Kidney (tissue), 14 donors: ENCODE results near the gene TYRO3. TPM values are rescaled to one million over a fixed set of nuclear protein-coding genes. Genes with fewer than 3 reads are reported as not detected.

Source experiments
- DNase-seq, 5 donors: peaks; one replicate each; pipeline ENCODE4 v3.0.0-alpha.2; 2013 to 2020
- FAIRE-seq: peaks from 2 replicates; lab custom pipeline; 2012; peaks lifted over from hg19 to GRCh38; lab: Jason Lieb, UNC
- H3K27ac ChIP-seq, 2 donors: one replicate each; pipeline ENCODE4 v1.7.0; 2013; ENCODE audit warnings: low read depth in 2 of 2, low read length in 2 of 2, inconsistent platforms in 1 of 2
- H3K27me3 ChIP-seq: one replicate; pipeline ENCODE4 v1.7.1; 2013; ENCODE audit warnings: low read length, inconsistent platforms; ENCODE audit not compliant: control insufficient read depth, insufficient read depth
- H3K36me3 ChIP-seq, 3 donors: one replicate each; pipeline versions ENCODE4 v1.7.0 to v1.7.1; 2013; ENCODE audit warnings: low read length in 3 of 3, control low read depth in 1 of 3, inconsistent platforms in 1 of 3; ENCODE audit not compliant: insufficient read depth in 3 of 3, control insufficient read depth in 2 of 3
- H3K4me1 ChIP-seq, 3 donors: one replicate each; pipeline versions ENCODE4 v1.7.0 to v1.7.1; 2013; ENCODE audit warnings: low read length in 3 of 3, inconsistent platforms in 1 of 3, low read depth in 1 of 3; ENCODE audit not compliant: control insufficient read depth in 2 of 3, insufficient read depth in 2 of 3
- H3K4me3 ChIP-seq, 3 donors: one replicate each; pipeline versions ENCODE4 v1.7.0 to v1.8.1; 2013; ENCODE audit warnings: low read length in 3 of 3, control low read depth in 1 of 3, inconsistent platforms in 1 of 3
- H3K9ac ChIP-seq, 3 donors: one replicate each; pipeline versions ENCODE4 v1.7.0 to v1.7.1; 2013; ENCODE audit warnings: low read length in 3 of 3, control low read depth in 1 of 3, inconsistent platforms in 1 of 3
- H3K9me3 ChIP-seq, 3 donors: one replicate each; pipeline versions ENCODE4 v1.7.0 to v1.7.1; 2013; ENCODE audit warnings: low read length in 3 of 3, control low read depth in 1 of 3, inconsistent platforms in 1 of 3; ENCODE audit not compliant: control insufficient read depth in 2 of 3, insufficient read depth in 1 of 3
- intact Hi-C: fragments of 100-400 bp; cut with DNase I; formaldehyde crosslinking; loops from one replicate; pipeline ENCODE4 v1.11.1; 2022
- polyA plus RNA-seq: library from polyadenylated mRNA; stranded (reverse); fragments of 350-450 nt; fragmentation: Illumina TruSeq; extraction: RNeasy Lipid Tissue Mini Kit (QIAGEN cat#74804); gene quantifications from one replicate; pipeline ENCODE4 v1.2.3, GENCODE V29; 2014; ENCODE audit warnings: low read depth, low replicate concordance; ENCODE audit not compliant: insufficient read depth
- total RNA-seq: library from RNA; stranded (reverse); fragmentation: NEBNext Ultra II Directional; extraction: Animal tissue kit (Norgen Biotek cat#: 25700); gene quantifications from one replicate; pipeline ENCODE4 v1.2.1, GENCODE V29; 2021
- TF ChIP-seq, protein P1 (sequence below): IDR thresholded peaks from 3 replicates; pipeline ENCODE4 v1.5.1; 2012; ENCODE audit warnings: mild to moderate bottlenecking, moderate library complexity, borderline replicate concordance; ENCODE audit not compliant: insufficient read depth; ENCODE audit errors: extremely low read depth
- donor health status: control.
- donor health status: control.
- donor health status: control.
- donor health status: control.
- donor health status: control.
- donor health status: DM: yes; HTN: yes; CAD: no.
- donor health status: Normal renal cell carcinoma (clear cell type).

TYRO3 gene
- total and polyA plus RNA-seq, 2 donors from 2014 or later = 2.5 to 46.5 TPM

- H3K36me3 ChIP-seq = no peaks in the 10 kb centered on the region
- H3K27me3 ChIP-seq = peaks cover 16% of the 10 kb centered on the region
- intact Hi-C loops = no loop called here
- H3K27ac ChIP-seq = no peak within 1 kb of the TSS
- no peaks in the 10 kb centered on the region for H3K9me3 ChIP-seq
- no peak within 1 kb of the TSS for H3K9ac ChIP-seq
- H3K4me3 ChIP-seq = peak within 1 kb of the TSS in 2 of 3 donors; percentile 3 to 46
- TF ChIP-seq, protein P1, sequence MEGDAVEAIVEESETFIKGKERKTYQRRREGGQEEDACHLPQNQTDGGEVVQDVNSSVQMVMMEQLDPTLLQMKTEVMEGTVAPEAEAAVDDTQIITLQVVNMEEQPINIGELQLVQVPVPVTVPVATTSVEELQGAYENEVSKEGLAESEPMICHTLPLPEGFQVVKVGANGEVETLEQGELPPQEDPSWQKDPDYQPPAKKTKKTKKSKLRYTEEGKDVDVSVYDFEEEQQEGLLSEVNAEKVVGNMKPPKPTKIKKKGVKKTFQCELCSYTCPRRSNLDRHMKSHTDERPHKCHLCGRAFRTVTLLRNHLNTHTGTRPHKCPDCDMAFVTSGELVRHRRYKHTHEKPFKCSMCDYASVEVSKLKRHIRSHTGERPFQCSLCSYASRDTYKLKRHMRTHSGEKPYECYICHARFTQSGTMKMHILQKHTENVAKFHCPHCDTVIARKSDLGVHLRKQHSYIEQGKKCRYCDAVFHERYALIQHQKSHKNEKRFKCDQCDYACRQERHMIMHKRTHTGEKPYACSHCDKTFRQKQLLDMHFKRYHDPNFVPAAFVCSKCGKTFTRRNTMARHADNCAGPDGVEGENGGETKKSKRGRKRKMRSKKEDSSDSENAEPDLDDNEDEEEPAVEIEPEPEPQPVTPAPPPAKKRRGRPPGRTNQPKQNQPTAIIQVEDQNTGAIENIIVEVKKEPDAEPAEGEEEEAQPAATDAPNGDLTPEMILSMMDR = no peak
- DNase-seq (peak in 4 of 5 donors; percentile 72 to 85 (median 79)), FAIRE-seq (no peak)
- peaks cover 0 to 18% (median 0%) of the 10 kb centered on the region in 3 donors for H3K4me1 ChIP-seq
These were observed 45.3 kb upstream of the TYRO3 start, which contains the start of gene LTK for GRCh38 chr15:41513506-41514227. LTK (minus strand) TSS chr15:41513827; CDS start chr15:41513709, 118 bp downstream.

DNA sequence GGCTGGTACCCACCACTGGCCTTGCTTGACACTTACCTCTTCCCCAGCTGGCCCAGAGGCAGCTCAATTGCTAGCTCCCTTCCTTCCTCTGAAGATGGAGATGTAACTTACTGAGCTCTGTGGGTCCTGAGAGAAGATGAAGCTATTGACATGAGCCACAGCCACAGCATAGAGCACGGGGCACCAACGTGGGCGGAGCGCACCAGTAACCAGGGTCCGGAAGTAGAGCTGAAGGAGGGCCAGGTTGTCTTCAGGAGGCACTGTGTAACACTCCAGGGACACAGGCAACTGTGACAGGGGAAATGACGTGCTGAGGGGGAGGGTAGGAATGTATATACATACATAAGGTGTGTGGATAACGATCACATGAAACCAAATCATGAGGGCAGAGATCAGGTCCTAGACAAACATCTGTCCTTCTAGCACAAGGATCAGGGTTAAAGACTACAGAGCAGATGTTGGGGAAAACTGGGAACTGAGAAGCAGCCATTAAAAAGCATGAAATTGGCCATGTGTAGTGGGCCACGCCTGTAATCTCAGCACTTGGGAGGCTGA lies 41.0 kb upstream of the TYRO3 start:
- Histone ChIP-seq H3K9ac (no peak overlapping the region), H3K9me3 (no peaks in the 10 kb centered on the region), H3K4me1 (peaks cover 0 to 8% (median 0%) of the 10 kb centered on the region in 3 donors), H3K27ac (no peak overlapping the region), H3K36me3 (peaks cover 0 to 5% (median 2%) of the 10 kb centered on the region in 3 donors), H3K4me3 (no peak overlapping the region), H3K27me3 (peaks cover 5% of the 10 kb centered on the region)
- no peak for DNase-seq
- FAIRE-seq = no peak
- TF ChIP-seq, protein P1 = no peak
- intact Hi-C loops = no loop called here

- H3K9me3 ChIP-seq = no peaks in the 10 kb centered on the region
- H3K27me3 ChIP-seq = no peaks in the 10 kb centered on the region
- intact Hi-C loops = no loop called here
- H3K36me3 ChIP-seq = peaks cover 0 to 5% (median 2%) of the 10 kb centered on the region in 3 donors
- TF ChIP-seq, protein P1 = no peak
- no peaks in the 10 kb centered on the region for H3K4me1 ChIP-seq
- FAIRE-seq (no peak), DNase-seq (no peak)
- H3K4me3 ChIP-seq = no peak overlapping the region
- H3K9ac ChIP-seq = no peak overlapping the region
- H3K27ac ChIP-seq = no peak overlapping the region
These were observed 38.4 kb upstream of the TYRO3 start for GRCh38 chr15:41520636-41521035.
